Activated CD4-positive, alpha-beta T cell treated with anti-CD3 and anti-CD28 coated beads, Interleukin-2, amount 50 U/mL, for 16 hours (primary cell): ENCODE measurements around the gene TSPAN6.

Experiments used
- DNase-seq: peaks from one replicate; pipeline ENCODE4 v3.0.0-alpha.2; 2020

Gene TSPAN6, protein sequence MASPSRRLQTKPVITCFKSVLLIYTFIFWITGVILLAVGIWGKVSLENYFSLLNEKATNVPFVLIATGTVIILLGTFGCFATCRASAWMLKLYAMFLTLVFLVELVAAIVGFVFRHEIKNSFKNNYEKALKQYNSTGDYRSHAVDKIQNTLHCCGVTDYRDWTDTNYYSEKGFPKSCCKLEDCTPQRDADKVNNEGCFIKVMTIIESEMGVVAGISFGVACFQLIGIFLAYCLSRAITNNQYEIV

DNA sequence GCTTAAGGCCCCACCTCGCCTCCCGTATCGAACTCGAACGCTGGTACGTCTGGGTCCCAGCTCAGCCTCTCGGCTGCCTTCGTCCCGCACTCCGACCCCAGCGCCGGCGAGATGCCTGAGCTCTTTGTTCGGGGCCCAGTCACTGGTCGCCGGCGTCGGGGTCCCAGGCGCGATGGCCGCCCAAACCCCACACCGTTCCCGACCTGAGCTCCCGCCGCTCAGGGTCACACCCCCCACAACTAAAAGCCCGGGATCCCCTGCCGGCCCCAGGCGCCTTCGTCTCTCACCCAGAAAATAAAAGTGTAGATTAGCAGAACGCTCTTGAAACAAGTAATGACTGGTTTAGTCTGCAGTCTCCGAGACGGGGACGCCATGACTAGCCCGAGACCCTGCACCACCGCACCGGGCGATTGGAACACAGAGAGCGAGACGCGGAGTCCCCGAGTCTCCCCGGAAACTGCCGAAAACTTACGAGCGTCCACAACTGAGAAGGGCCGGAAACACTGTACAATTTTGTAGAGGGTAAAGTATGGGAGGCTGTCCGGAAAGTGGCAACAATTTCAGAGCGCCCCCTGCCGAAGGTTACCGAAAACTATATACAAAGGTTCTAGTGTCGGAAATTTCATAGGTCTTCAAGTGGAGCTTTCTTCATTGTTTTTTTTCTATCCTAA, at the start of gene TSPAN6:
TSPAN6 (minus strand) TSS at position 486 of the 671 bp plus-strand sequence; CDS start at position 374, 112 bp downstream.
- peak; percentile 73 for DNase-seq

GRCh38 chrX:100685997-100686305, 49.3 kb upstream of the TSPAN6 start:
- no peak for DNase-seq

GRCh38 chrX:100685284-100685996, 48.8 kb upstream of the TSPAN6 start:
- DNase-seq, result peak; percentile 82

GRCh38 chrX:100682939-100683338, 46.3 kb upstream of the TSPAN6 start:
- DNase-seq, result no peak

DNA sequence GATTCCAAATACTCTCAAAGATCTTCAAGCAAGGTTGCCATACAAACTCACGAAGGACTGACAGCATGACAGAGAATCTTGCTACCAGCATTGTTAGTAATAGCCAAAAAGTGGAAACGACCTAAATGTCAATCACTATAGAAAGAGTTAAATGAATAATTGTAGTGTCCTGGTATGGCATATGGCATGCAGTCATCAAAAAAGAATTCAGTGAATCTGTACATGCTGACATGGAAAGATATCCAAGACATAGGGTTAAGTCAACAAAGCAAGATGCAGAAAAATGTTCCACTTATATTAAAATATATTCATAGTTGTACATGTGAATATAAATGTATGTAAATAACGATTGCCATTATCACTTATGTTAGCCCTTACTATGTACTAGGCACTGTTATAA, 45.0 kb upstream of the TSPAN6 start:
- DNase-seq, result no peak

GRCh38 chrX:100680756-100681155, 44.1 kb upstream of the TSPAN6 start:
- DNase-seq, result no peak

- DNase-seq, result no peak
These were observed 41.1 kb upstream of the TSPAN6 start for GRCh38 chrX:100677611-100678181.

DNA sequence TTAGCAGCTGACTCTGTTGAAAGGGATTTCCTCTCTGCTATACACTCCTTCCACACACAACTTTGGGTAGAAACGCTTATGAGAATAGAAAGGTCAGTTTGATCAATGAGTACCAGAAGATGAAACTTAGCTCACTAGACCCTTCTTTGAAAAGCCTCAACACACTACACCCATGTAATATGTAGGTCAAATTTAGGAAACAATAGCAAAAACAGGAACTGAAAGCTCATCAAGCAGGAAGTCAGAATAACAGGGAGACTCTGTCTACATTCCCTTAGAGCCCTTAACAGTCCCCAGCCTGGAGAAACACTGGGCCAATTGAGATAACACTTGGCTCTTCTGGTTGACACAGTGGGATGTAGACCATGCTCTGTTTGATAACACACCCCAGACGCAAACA, 38.1 kb upstream of the TSPAN6 start:
- DNase-seq, result no peak

DNA sequence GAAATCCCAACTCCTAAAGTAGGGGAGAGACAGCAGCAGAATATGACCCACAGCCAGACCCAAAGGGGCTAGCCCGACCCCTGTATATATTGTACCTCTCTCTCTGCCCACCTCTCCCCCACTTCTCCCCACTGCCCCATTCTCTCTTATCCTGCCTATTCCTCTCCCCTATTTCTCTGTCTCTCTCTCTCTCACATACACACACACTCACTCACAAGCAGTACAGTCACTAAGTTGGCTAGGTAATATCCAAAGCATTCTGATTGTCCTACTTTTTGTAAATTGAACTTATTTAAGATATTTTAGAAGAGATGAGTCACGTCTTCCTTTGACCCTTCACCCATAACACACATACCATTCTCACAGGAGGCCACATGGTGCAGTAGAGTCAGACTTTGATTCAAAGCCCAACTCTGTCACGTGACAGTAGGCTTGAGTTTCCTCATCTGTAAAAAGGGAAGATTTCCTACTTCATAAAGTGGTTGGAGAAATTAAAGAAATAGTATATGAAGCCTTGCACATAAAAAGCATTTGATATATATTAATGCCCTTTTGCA, 36.9 kb upstream of the TSPAN6 start:
- DNase-seq, result no peak

DNA sequence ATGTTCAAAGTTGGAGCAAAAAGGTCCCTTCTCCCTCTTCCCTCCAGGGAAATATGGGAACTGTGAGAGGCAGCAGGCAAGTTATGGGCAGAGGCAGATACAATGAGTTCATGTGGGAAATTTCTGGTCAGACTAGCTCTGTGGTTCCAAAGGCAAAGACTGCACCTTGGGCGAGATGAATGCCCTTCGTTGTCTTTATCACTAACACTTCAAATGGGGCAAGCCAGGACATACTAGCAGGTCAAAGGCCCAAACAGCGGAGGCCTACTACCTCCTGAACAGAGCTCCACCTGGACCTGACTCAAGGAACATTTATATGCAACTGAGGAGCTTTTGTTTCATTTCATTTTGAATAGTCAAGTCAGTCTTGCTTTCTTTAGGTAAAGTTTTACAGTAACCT, 36.4 kb upstream of the TSPAN6 start:
- DNase-seq, result no peak

- DNase-seq, result no peak
These were observed 27.0 kb upstream of the TSPAN6 start for GRCh38 chrX:100663642-100664041.

DNA sequence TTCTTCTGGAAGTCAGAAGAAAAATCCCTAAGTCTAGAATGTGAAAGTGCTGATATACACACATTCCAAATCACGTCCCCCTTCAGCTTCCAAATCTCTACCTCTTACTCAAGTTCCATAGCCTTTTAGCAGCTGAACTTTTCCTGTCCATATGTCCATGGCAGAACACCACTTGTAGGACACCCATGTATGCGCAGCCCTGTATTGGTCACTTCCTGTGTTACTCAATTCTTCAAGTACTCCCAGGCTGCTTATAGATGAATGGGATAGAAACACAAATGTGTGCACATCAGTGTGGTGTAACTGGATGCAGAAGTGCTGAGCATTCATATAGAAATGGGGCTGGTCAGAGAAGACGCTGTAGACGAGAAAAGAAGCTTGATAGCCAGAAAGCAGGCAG, 26.2 kb upstream of the TSPAN6 start:
- DNase-seq, result no peak

GRCh38 chrX:100662170-100662569, 25.6 kb upstream of the TSPAN6 start:
- DNase-seq, result no peak

DNA sequence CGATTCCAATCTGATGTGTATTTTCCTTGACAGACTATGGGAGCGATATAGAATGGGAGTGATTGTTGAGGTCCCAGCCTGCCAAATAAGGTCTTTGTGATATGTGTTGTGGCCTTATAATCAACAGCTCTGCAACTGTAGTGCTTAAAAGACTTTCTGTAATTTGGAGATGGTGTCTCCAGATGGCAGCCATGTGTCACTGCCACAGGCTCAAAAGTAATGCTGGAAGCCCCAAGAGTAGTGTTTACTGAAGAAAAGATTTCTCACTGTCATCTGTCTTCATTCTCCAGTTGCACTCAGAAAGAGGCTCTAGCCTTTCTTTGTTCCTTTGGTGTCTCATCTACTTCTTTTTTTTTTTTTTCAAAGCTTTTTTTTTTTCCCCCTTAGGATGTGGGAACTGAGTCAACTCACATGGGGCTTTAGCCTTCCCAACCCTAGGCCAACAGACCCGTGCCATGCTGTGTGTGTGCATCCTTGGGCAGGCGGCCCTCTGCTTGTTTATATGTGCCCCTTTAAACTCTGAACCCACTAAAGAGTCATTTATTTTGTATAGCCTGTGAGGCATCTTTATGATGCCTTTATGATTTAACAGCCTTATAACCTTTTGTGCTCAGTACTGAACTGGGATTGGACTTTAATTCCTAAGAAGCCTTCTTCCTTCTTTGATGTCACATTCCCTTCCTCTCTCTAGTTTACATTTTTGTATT, 23.0 kb upstream of the TSPAN6 start:
- no peak for DNase-seq

GRCh38 chrX:100658941-100659381, 22.4 kb upstream of the TSPAN6 start:
- DNase-seq, result no peak

DNA sequence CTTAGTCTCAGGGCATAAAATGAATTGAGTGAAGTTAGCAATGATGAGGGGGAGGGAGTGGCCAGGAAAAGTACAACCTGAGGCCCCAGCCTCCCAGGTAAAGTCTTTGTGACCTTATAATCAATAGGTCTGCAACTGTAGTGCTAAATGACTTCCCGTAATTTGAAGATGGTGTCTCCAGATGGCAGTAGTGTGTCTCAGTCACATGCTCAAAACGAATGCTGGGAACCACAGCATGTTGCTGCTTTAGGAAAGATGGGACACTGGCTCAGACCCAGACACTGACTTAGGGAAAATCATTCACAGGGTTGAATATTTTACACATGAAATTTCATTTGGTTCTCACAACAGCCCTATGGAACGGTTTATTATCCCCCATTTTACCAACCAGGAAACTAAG, 17.7 kb upstream of the TSPAN6 start:
- DNase-seq, result no peak

DNA sequence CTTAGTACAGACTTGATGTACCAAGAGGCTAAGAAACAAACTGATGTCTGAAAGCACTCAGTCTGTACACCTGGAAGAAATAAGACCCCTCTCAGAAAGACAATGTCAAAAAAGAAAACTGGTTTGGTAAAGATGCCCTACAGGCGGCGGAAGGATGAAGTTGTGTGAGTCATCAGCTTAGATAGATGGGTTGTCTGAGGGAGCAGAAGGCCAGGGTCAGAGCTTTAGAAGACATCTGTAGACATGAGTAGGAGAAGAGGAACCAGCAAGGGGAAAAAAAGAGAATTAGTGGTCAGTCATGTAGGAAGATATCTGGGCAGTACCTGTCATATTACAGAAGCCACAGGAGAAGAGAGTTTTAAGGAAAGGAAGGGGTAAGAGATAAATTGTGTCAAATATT, 15.7 kb upstream of the TSPAN6 start:
- no peak for DNase-seq

GRCh38 chrX:100650841-100651240, 14.2 kb upstream of the TSPAN6 start:
- DNase-seq, result no peak

DNA sequence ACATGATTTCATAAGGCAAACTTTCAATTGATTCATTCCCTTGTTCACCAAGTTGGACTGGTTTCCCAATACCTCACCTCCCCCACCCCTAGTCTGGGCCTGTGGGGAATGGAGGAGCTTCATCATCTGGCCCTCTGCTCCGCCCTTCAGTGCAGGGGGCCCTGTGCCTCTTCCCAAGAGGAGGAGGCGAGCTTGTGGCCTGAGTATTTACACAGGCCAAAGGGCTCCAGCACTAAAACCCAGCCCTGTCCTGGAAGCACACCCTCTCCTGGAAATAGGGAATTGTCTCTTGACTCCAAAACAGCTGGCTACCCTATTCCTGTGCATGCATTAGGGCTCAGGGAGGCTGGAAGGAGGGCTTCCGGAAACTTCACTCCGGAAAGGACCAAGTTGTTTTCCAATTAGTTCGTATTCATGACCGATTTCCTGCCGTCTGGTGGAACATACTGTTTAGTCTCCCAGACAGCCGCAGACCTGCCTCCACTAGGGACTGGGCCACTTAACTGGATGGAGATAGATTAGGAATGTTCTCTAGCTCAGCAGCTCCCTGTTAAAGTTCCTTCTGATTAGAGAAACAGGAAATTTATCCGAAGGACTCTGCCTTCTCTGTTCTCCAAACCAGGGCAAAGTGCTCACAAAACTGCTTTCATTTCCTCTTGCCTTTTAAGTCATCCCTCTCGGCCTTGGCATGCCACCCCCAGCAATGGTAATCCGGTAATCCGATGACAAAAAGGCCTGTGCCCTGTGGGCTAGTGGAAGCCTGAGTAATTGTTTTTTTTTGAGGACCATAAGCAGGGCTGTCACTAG, 13.1 kb upstream of the TSPAN6 start:
- DNase-seq, result no peak

DNA sequence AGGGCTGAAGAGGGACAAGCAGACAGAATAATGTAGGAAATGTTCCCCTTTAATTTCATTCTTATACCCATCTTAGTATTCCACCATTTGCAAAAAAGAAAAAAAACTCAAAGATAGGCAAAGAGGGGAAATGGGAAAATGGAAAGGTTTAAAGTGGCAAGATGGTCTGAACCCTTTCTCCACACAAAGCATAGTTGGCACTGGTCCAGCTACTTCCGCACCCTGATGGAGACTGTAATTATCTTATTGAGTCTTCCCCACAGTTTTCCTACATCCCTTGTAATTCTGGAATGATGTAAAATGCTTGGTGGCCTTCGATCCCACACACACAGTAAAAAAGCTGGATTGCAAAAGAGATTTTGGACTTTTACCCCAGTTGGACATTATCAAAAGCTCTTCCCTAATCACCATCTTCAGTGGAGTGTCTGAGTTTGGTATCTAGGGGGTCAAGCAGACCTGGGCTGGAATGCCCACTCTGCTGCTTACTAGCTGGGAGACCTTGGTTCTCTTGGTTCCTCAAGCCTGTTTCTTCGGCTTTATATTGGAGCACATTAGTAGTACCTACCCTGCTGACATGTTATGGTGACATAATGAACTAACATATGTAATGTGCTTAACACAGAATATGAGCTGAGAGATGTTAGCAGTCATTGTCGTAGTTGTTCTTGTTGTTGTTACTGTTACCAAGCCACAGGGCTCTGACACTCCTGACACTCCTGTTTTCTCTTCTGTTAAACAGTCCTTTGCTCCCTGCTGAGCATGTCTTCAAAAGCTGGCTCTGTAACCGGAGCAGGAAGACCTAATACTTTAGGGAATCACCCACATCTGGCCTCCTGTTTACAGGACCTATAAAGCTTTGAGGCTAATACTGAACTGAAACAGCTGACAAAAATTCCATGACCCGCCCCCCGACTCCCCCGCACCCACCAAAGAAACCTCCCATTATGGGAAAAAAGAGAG, 12.1 kb upstream of the TSPAN6 start:
- DNase-seq, result no peak

GRCh38 chrX:100647739-100648138, 11.1 kb upstream of the TSPAN6 start:
- no peak for DNase-seq
